GM12801 (cell line): ENCODE measurements around the gene DEPDC1B.

Experiments
- CTCF ChIP-seq: IDR thresholded peaks from one replicate; pipeline ENCODE4 v1.5.1; 2011; ENCODE audit warnings: control low read depth; ENCODE audit not compliant: insufficient read length; ENCODE audit errors: extremely low read depth

DEPDC1B gene

GRCh38 chr5:60727033-60727679, 27.2 kb upstream of the DEPDC1B start:
- TF ChIP-seq CTCF, result no peak

DNA sequence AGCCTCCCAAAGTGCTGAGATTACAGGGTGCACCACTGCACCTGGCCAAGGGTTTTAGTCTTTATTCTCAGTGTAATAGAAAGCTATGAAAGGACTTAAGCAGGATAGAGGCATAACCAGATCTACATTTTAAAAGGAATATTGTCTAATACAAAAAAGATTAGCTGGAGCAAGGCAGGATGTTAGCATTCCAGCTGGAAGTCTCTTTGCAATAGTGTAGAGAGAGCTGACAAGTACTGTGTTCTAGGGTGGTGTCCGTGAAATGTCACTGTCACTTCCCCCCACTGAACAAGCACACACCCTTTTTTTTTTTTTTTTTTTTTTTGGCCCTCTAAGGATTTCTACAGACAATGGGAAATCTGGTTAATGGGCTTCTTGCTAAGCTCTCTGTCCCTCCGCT, 24.2 kb upstream of the DEPDC1B start:
- TF ChIP-seq CTCF, result no peak

DNA sequence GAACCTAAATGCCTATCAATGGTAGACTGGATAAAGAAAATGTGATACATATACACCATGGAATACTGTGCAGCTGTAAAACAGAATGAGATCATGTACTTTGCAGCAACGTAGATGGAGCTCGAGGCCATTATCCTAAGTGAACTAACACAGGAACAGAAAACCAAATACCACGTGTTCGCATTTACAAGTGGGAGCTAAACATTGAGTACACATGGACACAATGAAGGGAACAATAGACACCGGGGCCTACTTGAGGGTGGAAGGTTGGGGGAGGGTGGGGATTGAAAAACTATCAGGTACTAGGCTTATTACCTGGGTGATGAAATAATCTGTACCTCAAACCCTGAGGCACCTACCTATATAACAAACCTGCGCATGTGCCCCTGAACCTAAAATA, 22.4 kb upstream of the DEPDC1B start:
- TF ChIP-seq CTCF, result no peak

DNA sequence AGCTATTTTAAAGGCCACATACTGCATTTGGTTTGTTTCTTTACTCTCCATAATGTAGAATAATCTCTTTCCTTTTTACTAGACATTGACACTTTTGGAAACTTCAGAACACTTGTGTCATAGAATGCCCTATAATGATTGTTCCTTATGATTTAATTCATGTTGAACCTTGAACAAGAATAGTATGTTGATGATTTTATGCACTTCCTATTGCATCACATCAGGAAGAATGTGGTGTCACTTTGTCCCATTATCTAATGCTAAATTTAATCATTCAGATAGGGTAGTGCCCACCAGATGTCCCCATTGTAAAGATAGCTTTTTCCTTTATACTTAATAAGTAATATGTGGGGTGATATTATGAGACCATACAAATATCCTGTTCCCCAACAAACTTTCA, 19.4 kb upstream of the DEPDC1B start:
- no peak for TF ChIP-seq CTCF

- TF ChIP-seq CTCF, result no peak
Measured at GRCh38 chr5:60718166-60718892, 18.4 kb upstream of the DEPDC1B start.

DNA sequence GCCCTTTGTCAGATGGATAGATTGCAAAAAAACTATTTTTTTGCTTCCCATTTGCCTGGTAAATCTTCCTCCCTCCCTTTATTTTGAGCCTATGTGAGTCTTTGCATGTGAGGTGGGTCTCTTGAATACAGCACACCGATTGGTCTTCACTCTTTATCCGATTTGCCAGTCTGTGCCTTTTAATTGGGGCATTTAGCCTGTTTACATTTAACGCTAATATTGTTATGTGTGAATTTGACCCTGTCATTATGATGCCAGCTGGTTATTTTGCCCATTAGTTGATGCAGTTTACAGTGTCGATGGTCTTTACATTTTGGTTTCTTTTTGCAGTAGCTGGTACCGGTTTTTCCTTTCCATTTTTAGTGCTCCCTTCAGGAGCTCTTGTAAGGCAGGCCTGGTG, 13.0 kb upstream of the DEPDC1B start:
- TF ChIP-seq CTCF, result no peak

GRCh38 chr5:60710362-60710761, 10.4 kb upstream of the DEPDC1B start:
- TF ChIP-seq CTCF, result no peak
